Stimulated activated CD8-positive, alpha-beta memory T cell treated with anti-CD3 and anti-CD28 coated beads, Interleukin-7, amount 100 ng/mL, for 48 hours (primary cell): Measurements from ENCODE around the gene PPFIA1.
A peak's percentile ranks its signal among the peaks of the same experiment; 100 is the strongest.

Experiments used
- DNase-seq, 2 donors: peaks; one replicate each; pipeline ENCODE4 v3.0.0-alpha.2; 2020; ENCODE audit warnings: low read depth in 1 of 2; ENCODE audit errors: extremely low read depth in 1 of 2

The PPFIA1 gene

DNA sequence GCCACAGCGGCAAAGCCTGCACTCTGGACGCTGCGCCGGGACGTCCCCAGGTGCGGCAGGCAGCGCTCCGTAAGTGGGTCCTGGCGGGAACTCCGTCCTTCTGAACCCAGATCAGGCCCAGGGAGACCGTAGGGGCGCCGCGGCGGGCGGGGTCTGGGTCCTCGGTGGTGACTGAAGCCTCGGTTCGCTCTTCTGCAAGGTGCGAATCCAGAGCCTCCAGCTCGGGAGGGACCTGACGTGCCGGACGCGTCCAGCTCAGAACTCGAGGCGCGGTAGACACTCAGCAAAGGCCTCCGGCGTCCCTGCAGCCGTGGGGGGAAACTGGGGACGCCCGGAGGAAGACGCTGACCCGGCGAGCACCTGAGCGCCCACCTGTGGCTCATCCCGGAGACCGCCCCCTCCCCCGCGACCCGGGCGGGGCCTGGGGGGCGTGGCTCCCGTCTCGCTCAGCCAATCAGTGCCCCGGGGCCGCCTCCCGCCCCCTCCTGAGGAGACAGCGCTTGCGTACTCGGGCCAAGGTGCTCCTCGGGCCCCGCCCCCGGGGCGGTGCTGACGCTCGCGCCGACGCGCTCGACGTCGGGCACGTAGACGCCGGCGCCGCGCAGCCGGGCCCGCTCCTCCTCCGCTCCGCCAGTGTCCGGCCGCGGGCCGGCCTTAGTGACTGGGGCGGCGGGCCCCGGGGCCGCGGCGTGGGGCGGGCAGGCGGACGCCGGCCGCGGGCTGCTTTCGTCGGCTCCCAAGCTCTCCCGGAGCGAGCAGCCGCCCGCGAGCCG is at the start of gene PPFIA1:
Gene PPFIA1 (plus strand): TSS at position 587 of the 773 bp plus-strand sequence. CDS start 1,483 bp downstream, outside the sequence.
- peak; percentile 87 to 90 for DNase-seq

DNA sequence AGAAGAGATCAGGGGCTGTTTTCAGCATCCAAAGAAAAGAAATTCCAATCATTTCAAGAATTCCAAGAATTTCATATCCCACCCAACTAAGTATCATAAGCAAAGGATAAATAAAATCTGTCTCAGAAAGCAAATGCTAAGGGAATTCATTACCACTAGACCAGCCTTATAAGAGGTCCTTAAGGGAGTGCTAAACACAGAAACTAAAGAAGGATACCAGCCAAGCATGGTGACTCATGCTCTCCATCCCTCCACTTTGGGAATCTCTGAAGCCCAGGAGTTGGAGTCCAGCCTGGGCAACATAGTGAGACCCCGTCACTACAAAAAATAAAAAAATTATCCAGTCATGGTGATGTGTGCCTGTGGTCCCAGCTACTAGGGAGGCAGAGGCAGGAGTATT is 49.6 kb upstream of the PPFIA1 start:
- no peak for DNase-seq

- DNase-seq = no peak
Measured at GRCh38 chr11:70225681-70226177, 44.8 kb upstream of the PPFIA1 start.

DNA sequence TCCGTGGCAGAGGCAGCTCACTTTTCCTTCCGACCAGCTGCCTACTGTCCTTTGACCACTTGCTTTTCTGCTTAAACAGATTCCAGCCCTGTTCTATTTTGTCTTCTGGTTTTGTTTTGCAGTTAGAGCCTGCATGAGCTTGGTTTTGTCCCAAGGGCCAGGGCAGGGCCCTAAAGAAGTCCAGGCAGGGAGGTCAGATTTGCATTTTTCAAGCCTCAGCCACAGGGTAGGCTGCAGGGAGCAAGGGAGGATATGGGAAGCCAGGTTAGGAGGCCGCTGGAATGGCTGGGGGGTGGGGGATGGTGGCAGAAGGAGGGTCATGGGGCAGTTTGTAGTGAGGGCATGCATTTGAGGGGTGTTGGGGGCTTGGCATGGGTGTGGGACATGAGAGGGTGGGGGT is 44.3 kb upstream of the PPFIA1 start:
- DNase-seq = no peak

- DNase-seq = no peak
Measured at GRCh38 chr11:70226967-70227366, 43.5 kb upstream of the PPFIA1 start.

DNA sequence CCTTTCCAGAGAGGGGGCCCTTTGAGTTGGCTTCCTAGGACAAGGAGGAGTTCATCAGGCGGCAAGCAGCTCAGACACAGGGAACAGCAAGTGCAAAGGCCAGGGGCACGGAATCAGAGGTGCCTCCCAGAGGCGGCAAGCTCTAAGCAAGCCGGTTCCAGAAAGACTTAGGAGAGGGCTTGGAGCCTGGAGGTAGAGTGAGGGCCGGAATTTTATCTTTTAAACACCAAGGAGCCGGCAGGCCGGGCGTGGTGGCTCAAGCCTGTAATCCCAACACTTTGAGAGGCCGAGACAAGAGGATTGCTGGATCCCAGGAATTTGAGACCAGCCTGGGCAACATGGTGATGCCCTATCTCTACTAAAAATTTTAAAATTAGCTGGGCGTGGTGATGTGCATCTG is 40.8 kb upstream of the PPFIA1 start:
- no peak for DNase-seq

GRCh38 chr11:70230151-70230839 is 40.2 kb upstream of the PPFIA1 start:
- DNase-seq = no peak

DNA sequence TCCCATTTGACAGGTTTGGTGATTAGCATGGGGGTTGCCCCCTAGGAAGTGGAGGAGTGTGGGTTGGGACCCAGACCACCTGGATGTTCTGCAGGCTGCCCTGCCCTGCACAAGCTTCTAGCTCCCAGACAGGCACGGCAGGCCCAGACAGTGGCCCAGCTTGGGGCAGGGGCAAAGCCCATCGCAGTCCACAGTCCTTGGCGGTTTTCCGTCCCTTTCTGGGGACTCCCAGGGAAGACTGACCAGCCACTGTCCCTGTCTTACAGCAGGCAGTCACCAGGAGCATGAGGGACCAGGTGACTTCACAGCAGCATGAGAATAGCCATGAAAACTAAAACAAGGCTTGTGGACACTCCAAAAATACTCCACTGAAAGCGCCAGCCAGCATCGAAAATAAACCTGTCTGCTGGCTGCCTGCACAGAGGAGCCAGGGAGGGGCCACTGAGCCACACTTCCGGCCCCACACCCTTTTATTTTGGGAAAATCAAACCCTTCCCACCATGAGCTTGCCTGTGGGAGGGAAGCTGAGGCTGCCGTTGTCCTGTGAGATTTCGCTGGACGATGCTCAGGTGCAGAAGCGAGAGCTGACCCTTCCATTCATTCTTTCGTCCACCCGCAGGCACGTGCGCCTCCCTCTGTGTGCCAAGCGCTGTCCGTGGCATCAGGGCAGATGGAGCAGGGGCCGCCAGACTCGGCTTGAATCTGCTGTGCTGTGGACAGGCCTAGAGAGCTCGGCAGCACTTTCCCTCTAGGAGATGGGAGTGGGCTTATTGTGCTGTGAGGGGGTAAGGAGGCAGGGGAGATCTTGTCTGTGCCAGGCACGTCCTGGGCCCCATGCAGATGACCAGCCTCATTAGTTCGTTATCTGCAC is 39.4 kb upstream of the PPFIA1 start:
- DNase-seq = no peak

- no peak for DNase-seq
Measured at GRCh38 chr11:70233034-70233433, 37.5 kb upstream of the PPFIA1 start.

- peak in 1 of 2 donors; percentile 8 for DNase-seq
Measured at GRCh38 chr11:70233511-70233934, 37.0 kb upstream of the PPFIA1 start.

- no peak for DNase-seq
Measured at GRCh38 chr11:70233962-70234361, 36.5 kb upstream of the PPFIA1 start.

DNA sequence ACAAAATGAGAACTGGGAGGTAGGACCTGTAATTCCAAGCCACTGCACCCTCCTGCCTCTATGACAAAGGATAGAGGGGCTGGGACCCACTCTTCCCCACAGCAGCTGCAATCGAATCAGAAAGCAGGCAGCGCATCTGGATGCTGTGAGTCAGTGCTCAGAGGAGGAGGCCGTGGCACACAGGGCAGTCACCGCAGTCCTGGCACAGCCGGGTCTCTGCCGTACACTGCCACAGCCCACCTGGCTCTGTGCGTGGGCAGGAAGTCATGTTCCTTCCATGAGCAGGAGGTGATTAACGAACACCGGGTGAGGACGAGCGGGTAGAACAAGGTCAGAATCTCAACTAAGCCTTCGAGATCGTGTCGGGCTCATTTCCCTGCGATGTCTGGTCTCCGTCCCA is 30.2 kb upstream of the PPFIA1 start:
- no peak for DNase-seq

DNA sequence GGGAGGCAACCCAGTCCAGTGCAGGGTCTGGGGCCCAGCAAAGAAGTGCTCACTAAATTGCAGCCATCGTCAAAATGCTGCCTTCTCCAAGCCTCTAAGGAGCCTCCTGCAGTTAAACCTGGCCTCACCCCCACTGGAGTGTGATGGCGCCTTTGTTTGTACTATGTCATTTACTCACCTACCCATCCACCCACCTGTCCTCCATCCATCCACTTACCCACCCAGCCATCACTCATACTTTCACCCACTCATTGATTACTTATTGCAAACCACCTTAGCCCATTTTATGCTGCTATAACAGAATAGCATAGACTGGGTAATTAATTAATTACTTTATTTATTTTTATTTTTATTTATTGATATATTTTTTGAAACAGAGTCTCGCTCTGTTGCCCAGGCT is 28.8 kb upstream of the PPFIA1 start:
- DNase-seq = no peak

GRCh38 chr11:70242885-70243284 is 27.6 kb upstream of the PPFIA1 start:
- DNase-seq = no peak

GRCh38 chr11:70243912-70244652 is 26.4 kb upstream of the PPFIA1 start:
- no peak for DNase-seq

GRCh38 chr11:70244698-70245097 is 25.8 kb upstream of the PPFIA1 start:
- no peak for DNase-seq

DNA sequence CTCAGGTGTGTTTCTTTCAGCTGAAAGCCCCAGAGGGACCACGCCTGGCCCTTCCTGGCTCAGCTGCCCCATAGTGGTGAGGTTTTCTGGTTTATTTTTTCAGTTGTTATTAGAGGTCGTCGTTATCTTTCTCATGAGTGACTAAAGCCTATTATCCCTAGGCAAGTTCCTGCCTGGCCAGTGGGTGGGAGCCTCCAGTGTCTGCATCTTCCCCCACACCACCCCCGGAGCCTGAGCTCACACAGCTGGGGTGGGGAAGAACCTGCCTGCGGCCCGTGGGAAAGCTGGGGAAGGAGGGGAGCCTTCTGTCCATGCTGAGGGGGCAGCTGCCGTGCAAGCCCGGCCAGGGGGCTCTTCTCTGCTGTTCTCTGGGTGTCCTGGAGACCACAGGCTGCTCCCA is 24.3 kb upstream of the PPFIA1 start:
- DNase-seq = no peak

- DNase-seq = no peak
Measured at GRCh38 chr11:70247042-70247709, 23.3 kb upstream of the PPFIA1 start.

GRCh38 chr11:70247710-70248072 is 22.8 kb upstream of the PPFIA1 start:
- no peak for DNase-seq
